ENCODE results near the gene VAV3.

DNA sequence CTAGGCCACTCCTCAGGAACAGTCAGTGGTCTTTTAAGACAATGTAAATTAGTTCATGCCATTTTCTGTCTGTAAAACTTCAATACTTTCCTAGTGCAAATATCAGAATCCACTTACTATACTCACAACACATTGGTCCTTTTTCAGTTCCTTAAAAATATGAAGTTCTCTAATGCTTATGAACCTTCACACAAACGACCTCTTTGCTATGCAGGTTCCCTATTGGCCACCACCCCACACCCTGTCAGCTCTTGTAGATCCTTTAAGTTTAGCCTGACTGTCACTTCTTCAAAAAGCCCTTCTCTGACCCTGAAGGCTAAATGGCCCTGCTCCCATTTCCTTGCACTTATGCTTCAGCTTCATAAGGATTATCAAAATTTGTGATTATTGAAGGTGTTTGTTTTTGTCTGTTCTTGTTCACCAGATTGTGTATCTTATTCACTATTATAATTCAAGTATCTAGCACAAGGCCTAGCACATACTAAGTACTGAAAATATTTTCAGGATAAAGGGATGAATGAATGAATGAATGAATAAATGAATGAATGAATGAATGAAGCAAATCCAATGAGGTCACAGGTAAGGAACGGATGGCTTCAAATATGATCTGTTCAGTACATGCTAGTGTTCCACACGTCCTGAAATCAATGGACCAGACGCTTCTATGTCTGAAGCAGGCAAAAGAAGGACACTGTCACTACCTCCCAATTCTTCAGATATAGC is 373.9 kb downstream of the VAV3 start:
- TF ChIP-seq, protein P1, sequence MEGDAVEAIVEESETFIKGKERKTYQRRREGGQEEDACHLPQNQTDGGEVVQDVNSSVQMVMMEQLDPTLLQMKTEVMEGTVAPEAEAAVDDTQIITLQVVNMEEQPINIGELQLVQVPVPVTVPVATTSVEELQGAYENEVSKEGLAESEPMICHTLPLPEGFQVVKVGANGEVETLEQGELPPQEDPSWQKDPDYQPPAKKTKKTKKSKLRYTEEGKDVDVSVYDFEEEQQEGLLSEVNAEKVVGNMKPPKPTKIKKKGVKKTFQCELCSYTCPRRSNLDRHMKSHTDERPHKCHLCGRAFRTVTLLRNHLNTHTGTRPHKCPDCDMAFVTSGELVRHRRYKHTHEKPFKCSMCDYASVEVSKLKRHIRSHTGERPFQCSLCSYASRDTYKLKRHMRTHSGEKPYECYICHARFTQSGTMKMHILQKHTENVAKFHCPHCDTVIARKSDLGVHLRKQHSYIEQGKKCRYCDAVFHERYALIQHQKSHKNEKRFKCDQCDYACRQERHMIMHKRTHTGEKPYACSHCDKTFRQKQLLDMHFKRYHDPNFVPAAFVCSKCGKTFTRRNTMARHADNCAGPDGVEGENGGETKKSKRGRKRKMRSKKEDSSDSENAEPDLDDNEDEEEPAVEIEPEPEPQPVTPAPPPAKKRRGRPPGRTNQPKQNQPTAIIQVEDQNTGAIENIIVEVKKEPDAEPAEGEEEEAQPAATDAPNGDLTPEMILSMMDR (IDR thresholded peaks at IDR 0.05 in 4 of 5, conservative IDR thresholded peaks at IDR 0.05 in 1 of 5), result no peak
- no peak for TF ChIP-seq POLR2A (IDR thresholded peaks at IDR 0.05)

Measured in gastrocnemius medialis (tissue), 4 donors.